ENCODE results near the gene NBDY.
"Not testable (repeated sequence)": the region's sequence is repeated elsewhere in the genome, so short reads cannot be mapped to it uniquely, and the experiment has no call there.

The NBDY gene

DNA sequence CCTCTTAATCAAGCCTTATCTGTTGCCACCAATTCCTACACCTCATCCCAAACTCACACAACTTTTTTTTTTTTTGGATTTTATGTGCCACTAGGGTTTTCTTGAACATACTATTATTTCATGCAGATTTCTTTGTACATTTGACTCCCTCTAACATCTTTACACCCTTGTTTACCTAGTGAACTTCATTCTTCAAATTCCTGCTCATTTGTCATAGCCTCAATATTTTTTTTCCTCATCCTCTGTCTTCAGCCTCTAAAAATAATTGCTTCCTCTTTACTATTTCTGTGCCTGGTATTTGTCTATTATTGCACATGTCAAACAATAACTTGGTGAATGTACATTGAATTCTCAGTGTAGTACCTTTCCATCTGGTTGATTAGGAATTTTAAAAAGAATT is 22.0 kb downstream of the NBDY start:
- no peaks in the 10 kb centered on the region for H3K27me3 ChIP-seq (ENCODE audit: control insufficient read depth, insufficient read depth, low read length)
- H3K4me1 ChIP-seq (ENCODE audit: control insufficient read depth, insufficient read depth, low read length) = no peaks in the 10 kb centered on the region

DNA sequence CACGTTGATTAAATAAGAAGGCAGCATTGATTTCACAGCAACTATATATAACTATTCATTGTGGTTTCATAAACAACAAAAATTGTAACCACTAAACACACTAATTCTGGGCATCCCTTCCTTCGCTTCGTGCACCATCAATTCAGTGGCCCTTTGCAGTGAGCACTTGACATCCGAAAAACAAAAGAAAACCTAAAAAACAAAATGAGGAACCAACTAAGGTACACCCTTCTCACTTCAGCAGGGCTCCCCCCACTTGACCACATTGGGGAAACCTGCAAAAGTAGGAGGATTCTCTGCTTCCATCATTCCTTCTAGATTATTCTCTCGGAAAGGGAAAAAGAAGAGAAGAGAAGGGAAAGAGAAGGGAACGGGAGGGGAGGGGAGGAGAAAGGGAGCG is 28.3 kb downstream of the NBDY start:
- H3K9ac ChIP-seq (ENCODE audit: low read depth, low read length) = no peak overlapping the region
- no peak overlapping the region for H3K27ac ChIP-seq (ENCODE audit: low read depth, low read length)
- H3K9me3 ChIP-seq (ENCODE audit: control insufficient read depth, insufficient read depth, low read length) = peaks cover 21% of the 10 kb centered on the region
- H3K4me3 ChIP-seq (ENCODE audit: low read depth, low read length) = no peak overlapping the region
- H3K4me1 ChIP-seq (ENCODE audit: control insufficient read depth, insufficient read depth, low read length) = no peaks in the 10 kb centered on the region
- no peaks in the 10 kb centered on the region for H3K36me3 ChIP-seq (ENCODE audit: control insufficient read depth, insufficient read depth, low read length)
- no peaks in the 10 kb centered on the region for H3K27me3 ChIP-seq (ENCODE audit: control insufficient read depth, insufficient read depth, low read length)

More for the DNA sequence above, 22.0 kb downstream of the NBDY start:
- Histone ChIP-seq H3K36me3 (ENCODE audit: control insufficient read depth, insufficient read depth, low read length) (peaks cover under 1% of the 10 kb centered on the region; the same call in 1 of the 2 replicates), H3K9ac (ENCODE audit: low read depth, low read length) (no peak overlapping the region), H3K4me3 (ENCODE audit: low read depth, low read length) (no peak overlapping the region), H3K9me3 (ENCODE audit: control insufficient read depth, insufficient read depth, low read length) (peaks cover 33% of the 10 kb centered on the region), H3K27ac (ENCODE audit: low read depth, low read length) (no peak overlapping the region)

DNA sequence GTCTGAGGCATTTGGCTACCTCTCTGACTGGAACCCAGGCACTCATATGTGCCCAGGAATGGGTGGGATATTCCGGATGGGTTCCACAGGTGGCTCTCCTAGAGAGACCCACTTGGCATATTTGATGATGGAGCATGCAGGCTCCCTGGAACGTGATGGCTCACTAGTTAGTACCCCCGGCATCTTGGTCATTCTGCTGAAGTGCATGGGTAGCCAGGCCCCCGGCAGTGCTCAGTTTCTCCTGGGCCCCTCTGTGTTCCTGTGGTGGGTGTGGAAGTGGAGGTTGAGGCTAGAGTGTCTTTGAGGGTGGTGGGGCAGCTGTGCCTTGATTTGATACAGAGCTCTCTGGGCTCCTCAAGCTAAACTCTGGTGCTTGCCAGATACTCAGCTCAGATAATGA is 29.4 kb downstream of the NBDY start:
- Histone ChIP-seq H3K4me3 (ENCODE audit: low read depth, low read length) (no peak overlapping the region), H3K4me1 (ENCODE audit: control insufficient read depth, insufficient read depth, low read length) (no peaks in the 10 kb centered on the region), H3K27ac (ENCODE audit: low read depth, low read length) (no peak overlapping the region), H3K27me3 (ENCODE audit: control insufficient read depth, insufficient read depth, low read length) (no peaks in the 10 kb centered on the region), H3K9me3 (ENCODE audit: control insufficient read depth, insufficient read depth, low read length) (peaks cover 18% of the 10 kb centered on the region), H3K9ac (ENCODE audit: low read depth, low read length) (no peak overlapping the region), H3K36me3 (ENCODE audit: control insufficient read depth, insufficient read depth, low read length) (no peaks in the 10 kb centered on the region)

DNA sequence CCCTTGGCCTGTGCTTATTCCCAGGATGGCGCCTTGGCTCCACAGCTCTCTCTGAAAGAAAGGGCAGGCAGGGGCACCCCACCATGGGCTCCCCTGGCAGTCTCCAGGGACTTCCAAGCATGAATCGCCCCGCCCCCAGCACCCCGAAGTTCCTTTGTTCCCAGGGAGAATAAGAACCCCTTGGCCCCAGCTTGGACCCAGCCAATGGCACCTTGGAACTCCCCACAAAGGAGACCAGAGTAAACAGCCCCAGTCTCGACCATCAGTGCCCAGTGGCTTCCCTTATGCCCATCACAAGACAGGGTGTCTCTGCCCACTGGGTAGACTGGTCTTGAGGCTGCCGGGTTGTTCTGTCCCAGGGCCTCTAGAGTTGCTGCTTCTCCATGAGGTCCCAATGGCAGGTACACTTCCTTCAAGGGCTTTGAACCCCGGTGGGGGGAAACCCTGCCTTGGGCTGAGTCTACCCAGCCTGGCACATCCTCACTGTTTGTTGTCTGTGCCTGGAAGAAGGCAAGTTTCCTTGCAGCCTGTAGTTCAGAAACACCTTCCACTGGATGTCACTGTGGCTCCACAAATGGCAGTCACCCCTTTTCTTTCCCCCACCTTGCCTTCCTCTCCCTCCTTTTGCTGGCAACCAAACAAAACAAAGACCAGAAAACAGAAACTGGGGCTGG is 30.8 kb downstream of the NBDY start:
- Histone ChIP-seq H3K9ac (ENCODE audit: low read depth, low read length) (no peak overlapping the region), H3K9me3 (ENCODE audit: control insufficient read depth, insufficient read depth, low read length) (peaks cover 24% of the 10 kb centered on the region), H3K27me3 (ENCODE audit: control insufficient read depth, insufficient read depth, low read length) (no peaks in the 10 kb centered on the region), H3K36me3 (ENCODE audit: control insufficient read depth, insufficient read depth, low read length) (peaks cover 4% of the 10 kb centered on the region; the same call in 1 of the 2 replicates), H3K27ac (ENCODE audit: low read depth, low read length) (no peak overlapping the region), H3K4me3 (ENCODE audit: low read depth, low read length) (no peak overlapping the region), H3K4me1 (ENCODE audit: control insufficient read depth, insufficient read depth, low read length) (no peaks in the 10 kb centered on the region)

DNA sequence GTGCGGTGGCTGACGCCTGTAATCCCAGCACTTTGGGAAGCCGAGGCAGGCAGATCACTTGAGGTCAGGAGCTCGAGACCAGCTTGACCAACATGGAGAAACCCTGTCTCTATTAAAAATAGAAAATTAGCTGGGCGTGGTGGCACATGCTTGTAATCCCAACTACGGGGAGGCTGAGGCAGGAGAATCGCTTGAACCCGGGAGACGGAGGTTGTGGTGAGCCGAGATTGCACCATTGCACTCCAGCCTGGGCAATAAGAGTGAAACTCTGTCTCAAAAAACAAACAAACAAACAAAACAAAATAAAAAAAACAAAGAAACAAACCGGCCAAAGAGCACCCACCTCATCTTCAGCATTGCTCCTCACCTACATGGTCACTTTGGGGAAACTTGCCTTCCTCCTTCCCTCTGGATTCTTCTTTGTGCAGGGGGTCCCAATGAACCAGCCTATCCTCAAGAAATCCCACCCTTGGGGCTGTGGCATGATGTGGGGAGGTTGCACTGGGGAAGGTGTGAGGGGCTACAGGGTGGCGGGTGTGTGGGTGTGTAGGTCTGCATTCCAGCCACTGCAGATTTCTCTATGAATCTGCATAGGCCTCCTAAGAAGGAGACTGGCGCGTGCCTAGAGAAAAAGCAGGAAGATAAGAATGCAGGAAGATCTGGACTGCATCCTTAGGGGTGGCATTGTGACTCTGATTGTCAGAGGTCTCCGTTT is 31.5 kb downstream of the NBDY start:
- H3K36me3 ChIP-seq (ENCODE audit: control insufficient read depth, insufficient read depth, low read length); H3K4me3 ChIP-seq (ENCODE audit: low read depth, low read length); H3K9ac ChIP-seq (ENCODE audit: low read depth, low read length); H3K4me1 ChIP-seq (ENCODE audit: control insufficient read depth, insufficient read depth, low read length); H3K27ac ChIP-seq (ENCODE audit: low read depth, low read length); H3K27me3 ChIP-seq (ENCODE audit: control insufficient read depth, insufficient read depth, low read length): not testable (repeated sequence)
- peaks cover 24% of the 10 kb centered on the region for H3K9me3 ChIP-seq (ENCODE audit: control insufficient read depth, insufficient read depth, low read length)

DNA sequence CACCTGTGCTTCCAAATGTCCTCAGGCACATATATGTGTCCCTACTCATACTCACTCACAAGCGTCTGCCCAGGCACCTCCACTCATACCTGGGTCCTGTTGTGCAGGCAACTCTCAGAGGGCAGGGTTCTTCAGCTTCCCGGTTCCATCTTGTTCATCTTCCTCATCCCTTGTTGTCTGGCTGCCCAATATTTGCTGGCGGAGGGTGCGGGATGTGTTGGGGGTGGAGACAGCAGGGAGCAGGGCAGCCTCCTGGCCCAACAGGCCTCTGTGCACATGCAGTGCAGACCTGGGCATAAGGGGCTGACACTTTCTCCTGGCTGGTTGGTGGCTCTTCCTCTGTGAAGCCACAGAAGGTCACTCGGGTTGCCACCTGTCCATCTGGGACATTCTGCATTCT is 32.1 kb downstream of the NBDY start:
- Histone ChIP-seq H3K27me3 (ENCODE audit: control insufficient read depth, insufficient read depth, low read length) (no peaks in the 10 kb centered on the region), H3K9me3 (ENCODE audit: control insufficient read depth, insufficient read depth, low read length) (peaks cover 24% of the 10 kb centered on the region), H3K4me1 (ENCODE audit: control insufficient read depth, insufficient read depth, low read length) (no peaks in the 10 kb centered on the region), H3K27ac (ENCODE audit: low read depth, low read length) (no peak overlapping the region), H3K9ac (ENCODE audit: low read depth, low read length) (no peak overlapping the region), H3K4me3 (ENCODE audit: low read depth, low read length) (no peak overlapping the region), H3K36me3 (ENCODE audit: control insufficient read depth, insufficient read depth, low read length) (peaks cover 4% of the 10 kb centered on the region; the same call in 1 of the 2 replicates)

DNA sequence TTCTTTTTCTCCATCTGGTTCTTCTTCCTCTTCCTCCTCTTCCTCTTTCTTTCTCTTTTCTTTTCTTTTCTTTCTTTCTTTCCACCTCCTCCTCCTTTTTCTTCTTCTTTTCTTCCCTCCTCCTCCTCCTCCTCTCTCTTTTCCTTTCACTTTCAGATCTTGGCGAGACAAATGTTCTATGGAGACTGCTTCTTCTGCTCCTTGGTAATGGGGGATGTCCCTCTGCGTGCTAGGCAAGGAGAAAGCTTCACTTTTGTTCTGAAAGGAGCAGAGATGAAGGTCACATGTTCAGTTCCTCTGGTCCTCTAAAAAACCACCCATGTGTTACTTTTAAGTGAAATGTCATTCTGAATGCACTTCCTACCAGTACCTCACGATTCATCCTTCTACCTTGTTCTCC is 33.2 kb downstream of the NBDY start:
- Histone ChIP-seq H3K4me3 (ENCODE audit: low read depth, low read length) (no peak overlapping the region), H3K36me3 (ENCODE audit: control insufficient read depth, insufficient read depth, low read length) (peaks cover 6% of the 10 kb centered on the region; the same call in 1 of the 2 replicates), H3K27me3 (ENCODE audit: control insufficient read depth, insufficient read depth, low read length) (no peaks in the 10 kb centered on the region), H3K9ac (ENCODE audit: low read depth, low read length) (no peak overlapping the region), H3K4me1 (ENCODE audit: control insufficient read depth, insufficient read depth, low read length) (no peaks in the 10 kb centered on the region), H3K27ac (ENCODE audit: low read depth, low read length) (no peak overlapping the region), H3K9me3 (ENCODE audit: control insufficient read depth, insufficient read depth, low read length) (peaks cover 30% of the 10 kb centered on the region)

DNA sequence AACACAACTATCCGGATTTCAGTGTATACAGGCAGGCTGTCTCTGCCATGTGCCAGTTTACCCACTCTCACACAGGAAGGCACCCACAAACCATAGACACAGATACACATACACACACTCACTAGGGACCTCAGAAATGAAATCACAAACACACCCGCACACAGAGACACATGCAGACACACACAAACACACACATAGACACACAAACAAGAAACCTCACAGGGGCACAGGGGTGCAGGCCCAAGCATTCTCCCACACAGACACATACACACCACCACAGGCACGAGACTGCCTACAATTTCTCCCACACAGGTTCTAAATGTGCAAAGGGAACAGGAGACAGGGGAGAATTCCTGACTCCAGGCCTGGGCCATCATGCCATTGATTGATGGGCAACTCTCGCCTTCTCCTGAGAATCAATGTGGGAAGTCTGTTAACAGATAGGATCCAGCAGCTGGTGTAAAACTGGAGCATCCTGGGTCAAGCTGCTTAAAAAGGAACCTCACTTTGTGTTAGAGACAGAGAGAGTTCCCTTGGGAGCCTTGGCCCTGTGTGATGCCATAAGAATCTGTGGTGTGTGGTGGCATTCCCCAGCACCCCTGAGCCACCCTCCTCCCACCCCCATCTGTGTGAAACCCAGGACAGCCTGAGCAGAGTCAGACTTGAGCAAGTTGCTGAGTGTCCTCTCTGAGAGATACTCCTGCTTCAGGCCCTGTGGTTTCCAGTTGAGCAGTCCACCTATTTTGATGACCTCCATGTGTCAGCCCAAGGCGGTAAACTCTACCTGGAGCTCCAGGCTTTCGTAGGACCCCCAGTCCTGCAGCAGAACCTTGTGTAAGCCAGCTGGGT is 33.9 kb downstream of the NBDY start:
- H3K27ac ChIP-seq (ENCODE audit: low read depth, low read length) = no peak overlapping the region
- H3K36me3 ChIP-seq (ENCODE audit: control insufficient read depth, insufficient read depth, low read length) = peaks cover 6% of the 10 kb centered on the region; the same call in 1 of the 2 replicates
- no peak overlapping the region for H3K9ac ChIP-seq (ENCODE audit: low read depth, low read length)
- no peaks in the 10 kb centered on the region for H3K4me1 ChIP-seq (ENCODE audit: control insufficient read depth, insufficient read depth, low read length)
- H3K9me3 ChIP-seq (ENCODE audit: control insufficient read depth, insufficient read depth, low read length) = peaks cover 30% of the 10 kb centered on the region
- H3K27me3 ChIP-seq (ENCODE audit: control insufficient read depth, insufficient read depth, low read length) = no peaks in the 10 kb centered on the region
- no peak overlapping the region for H3K4me3 ChIP-seq (ENCODE audit: low read depth, low read length)

DNA sequence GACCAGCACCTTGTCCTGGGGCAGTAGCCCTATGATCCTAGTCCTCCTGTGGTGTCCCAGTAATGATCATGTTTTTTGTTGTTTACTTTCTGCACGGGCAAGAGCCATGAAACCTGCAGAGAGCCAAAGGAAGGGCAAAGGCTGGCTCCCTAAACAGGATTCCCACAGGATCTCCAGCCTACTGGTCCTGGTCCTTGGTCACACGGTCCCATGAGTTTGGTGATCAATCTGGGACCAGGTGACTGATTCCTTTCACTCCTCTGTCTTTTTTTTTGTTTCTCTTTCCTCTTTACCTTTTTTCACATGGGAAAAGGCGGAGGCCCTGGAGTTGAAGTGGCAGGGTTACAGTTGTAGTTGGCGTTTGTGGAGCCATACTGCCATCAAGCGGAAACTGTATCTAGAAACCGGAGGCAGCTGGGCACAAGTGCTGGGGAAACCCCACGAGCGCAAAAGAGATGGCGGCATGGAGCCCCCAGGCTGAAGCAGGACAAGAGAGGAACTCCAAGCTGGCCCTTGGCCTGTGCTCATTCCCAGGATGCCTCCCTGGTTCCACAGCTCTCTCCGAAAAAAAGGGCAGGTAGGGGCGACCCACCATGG is 34.6 kb downstream of the NBDY start:
- no peaks in the 10 kb centered on the region for H3K4me1 ChIP-seq (ENCODE audit: control insufficient read depth, insufficient read depth, low read length)
- H3K36me3 ChIP-seq (ENCODE audit: control insufficient read depth, insufficient read depth, low read length) = peaks cover 6% of the 10 kb centered on the region; the same call in 1 of the 2 replicates
- peaks cover 28% of the 10 kb centered on the region for H3K9me3 ChIP-seq (ENCODE audit: control insufficient read depth, insufficient read depth, low read length)
- H3K4me3 ChIP-seq (ENCODE audit: low read depth, low read length) = no peak overlapping the region
- no peak overlapping the region for H3K27ac ChIP-seq (ENCODE audit: low read depth, low read length)
- H3K9ac ChIP-seq (ENCODE audit: low read depth, low read length) = no peak overlapping the region
- H3K27me3 ChIP-seq (ENCODE audit: control insufficient read depth, insufficient read depth, low read length) = no peaks in the 10 kb centered on the region

DNA sequence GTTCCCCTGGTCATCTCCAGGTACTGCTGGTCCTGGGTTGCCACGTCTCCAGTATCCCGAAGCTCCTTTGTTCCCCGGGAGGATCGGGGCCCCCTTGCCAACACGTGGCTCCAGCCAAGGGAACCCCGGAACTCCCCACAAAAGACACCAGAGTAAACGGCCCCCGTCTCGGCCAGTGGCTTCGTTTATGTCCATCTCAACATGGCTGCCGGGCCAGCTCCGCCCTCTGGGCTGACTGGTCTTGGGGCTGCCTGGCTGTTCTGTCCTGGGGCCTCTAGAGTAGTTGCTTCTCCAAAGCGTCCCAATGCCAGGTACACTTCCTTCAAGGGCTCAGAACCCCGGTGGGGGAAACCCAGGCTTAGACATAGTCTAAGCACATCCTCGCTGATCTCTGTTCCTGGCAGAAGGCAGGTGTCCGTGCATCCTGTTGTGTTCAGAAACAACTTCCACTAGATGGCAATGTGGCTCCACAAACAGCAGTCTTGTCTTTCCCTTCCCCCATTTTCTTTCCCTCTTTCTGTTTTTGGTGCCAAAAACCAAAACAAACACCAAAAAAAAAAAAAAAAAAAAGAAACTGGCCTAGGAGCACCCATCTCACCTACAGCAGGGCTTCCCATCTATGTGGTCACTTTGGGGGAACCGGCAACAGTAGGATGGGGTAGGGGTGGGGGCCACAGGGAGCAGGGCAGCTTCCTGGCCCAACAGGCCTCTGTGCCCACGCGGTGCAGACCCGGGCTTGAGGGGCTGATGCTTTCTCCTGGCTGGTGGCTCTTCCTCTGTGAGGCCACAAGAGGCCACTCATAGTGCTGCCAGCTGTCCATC is 35.3 kb downstream of the NBDY start:
- H3K27me3 ChIP-seq (ENCODE audit: control insufficient read depth, insufficient read depth, low read length) = no peaks in the 10 kb centered on the region
- no peak overlapping the region for H3K27ac ChIP-seq (ENCODE audit: low read depth, low read length)
- H3K4me1 ChIP-seq (ENCODE audit: control insufficient read depth, insufficient read depth, low read length) = no peaks in the 10 kb centered on the region
- no peak overlapping the region for H3K9ac ChIP-seq (ENCODE audit: low read depth, low read length)
- peaks cover 23% of the 10 kb centered on the region for H3K9me3 ChIP-seq (ENCODE audit: control insufficient read depth, insufficient read depth, low read length)
- peaks cover 6% of the 10 kb centered on the region; the same call in 1 of the 2 replicates for H3K36me3 ChIP-seq (ENCODE audit: control insufficient read depth, insufficient read depth, low read length)
- H3K4me3 ChIP-seq (ENCODE audit: low read depth, low read length) = no peak overlapping the region

Data from HUES48 (cell line).